Measurements from ENCODE around the gene PAX6.
"Not testable (repeated sequence)": the region's sequence is repeated elsewhere in the genome, so short reads cannot be mapped to it uniquely, and the experiment has no call there.

The PAX6 gene

GRCh38 chr11:31767685-31768084, 43.4 kb downstream of the PAX6 start:
- no peak for DNase-seq (ENCODE audit: low read depth in 2 of 2)

GRCh38 chr11:31767066-31767465, 44.1 kb downstream of the PAX6 start:
- no peak for DNase-seq (ENCODE audit: low read depth in 2 of 2)

GRCh38 chr11:31764766-31765165, 46.4 kb downstream of the PAX6 start:
- no peak for DNase-seq (ENCODE audit: low read depth in 2 of 2)

- no peak for DNase-seq (ENCODE audit: low read depth in 2 of 2)
These were observed 46.9 kb downstream of the PAX6 start for GRCh38 chr11:31764261-31764660.

GRCh38 chr11:31763296-31763695, 47.8 kb downstream of the PAX6 start:
- DNase-seq (ENCODE audit: low read depth in 2 of 2) = no peak

GRCh38 chr11:31761636-31762035, 49.5 kb downstream of the PAX6 start:
- DNase-seq (ENCODE audit: low read depth in 2 of 2) = no peak

GRCh38 chr11:31757260-31757835, 53.8 kb downstream of the PAX6 start:
- no peak for DNase-seq (ENCODE audit: low read depth in 2 of 2)

GRCh38 chr11:31747581-31747980, 63.5 kb downstream of the PAX6 start:
- DNase-seq (ENCODE audit: low read depth in 2 of 2) = no peak

GRCh38 chr11:31740731-31741368, 70.3 kb downstream of the PAX6 start:
- not testable (repeated sequence) for DNase-seq (ENCODE audit: low read depth in 2 of 2)

GRCh38 chr11:31740131-31740530, 71.0 kb downstream of the PAX6 start:
- DNase-seq (ENCODE audit: low read depth in 2 of 2) = no peak
